Thyroid gland (tissue), 4 donors: ENCODE data around the gene LRIG1.

ENCODE experiments used
- POLR2A ChIP-seq, 2 donors: fragments of 450-650 bp; IDR thresholded peaks; one replicate each; pipeline ENCODE4 v1.6.1; 2017; ENCODE audit warnings: antibody characterized with exemption in 2 of 2, mild to moderate bottlenecking in 2 of 2, moderate library complexity in 1 of 2
- TF ChIP-seq, protein P1 (sequence below), 6 experiments: fragments of 200-600 bp in 3 of 6; fragments of 450-650 bp in 3 of 6; sonication (generic) in 3 of 6; IDR thresholded peaks; one replicate each; pipeline ENCODE4 v1.5.1; 2016 to 2019; ENCODE audit warnings: antibody characterized with exemption in 6 of 6, mild to moderate bottlenecking in 2 of 6, inconsistent platforms in 1 of 6, moderate library complexity in 1 of 6

DNA sequence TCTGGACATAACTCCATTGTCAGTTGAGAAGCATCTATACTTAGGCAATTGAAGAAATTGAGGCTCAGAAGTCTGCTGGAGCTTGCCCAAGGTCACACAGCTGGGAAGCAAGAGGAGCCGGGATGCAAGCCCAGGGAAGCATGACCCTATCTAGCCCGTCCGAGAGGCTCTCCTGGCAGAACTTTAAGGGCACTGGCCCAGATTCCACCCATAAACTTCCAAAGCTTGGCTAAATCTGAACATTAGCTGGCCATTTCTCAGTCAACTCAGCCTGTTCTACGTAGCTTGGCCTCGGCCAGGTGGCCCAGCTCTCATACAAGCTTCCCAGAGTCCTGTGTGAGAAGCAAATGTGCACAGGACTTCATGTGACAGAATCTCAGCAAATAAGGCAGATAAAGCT is 75.8 kb downstream of the LRIG1 start:
- no peak for TF ChIP-seq POLR2A (IDR thresholded peaks at IDR 0.05)
- TF ChIP-seq, protein P1, sequence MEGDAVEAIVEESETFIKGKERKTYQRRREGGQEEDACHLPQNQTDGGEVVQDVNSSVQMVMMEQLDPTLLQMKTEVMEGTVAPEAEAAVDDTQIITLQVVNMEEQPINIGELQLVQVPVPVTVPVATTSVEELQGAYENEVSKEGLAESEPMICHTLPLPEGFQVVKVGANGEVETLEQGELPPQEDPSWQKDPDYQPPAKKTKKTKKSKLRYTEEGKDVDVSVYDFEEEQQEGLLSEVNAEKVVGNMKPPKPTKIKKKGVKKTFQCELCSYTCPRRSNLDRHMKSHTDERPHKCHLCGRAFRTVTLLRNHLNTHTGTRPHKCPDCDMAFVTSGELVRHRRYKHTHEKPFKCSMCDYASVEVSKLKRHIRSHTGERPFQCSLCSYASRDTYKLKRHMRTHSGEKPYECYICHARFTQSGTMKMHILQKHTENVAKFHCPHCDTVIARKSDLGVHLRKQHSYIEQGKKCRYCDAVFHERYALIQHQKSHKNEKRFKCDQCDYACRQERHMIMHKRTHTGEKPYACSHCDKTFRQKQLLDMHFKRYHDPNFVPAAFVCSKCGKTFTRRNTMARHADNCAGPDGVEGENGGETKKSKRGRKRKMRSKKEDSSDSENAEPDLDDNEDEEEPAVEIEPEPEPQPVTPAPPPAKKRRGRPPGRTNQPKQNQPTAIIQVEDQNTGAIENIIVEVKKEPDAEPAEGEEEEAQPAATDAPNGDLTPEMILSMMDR (IDR thresholded peaks at IDR 0.05) = no peak
